Activated CD8-positive, alpha-beta memory T cell treated with anti-CD3 and anti-CD28 coated beads, Interleukin-2, amount 10 ng/mL, durations not matched to agents 7 days and 5 days (primary cell): ENCODE data around the gene SKIL. TPM values are rescaled to one million over a fixed set of nuclear protein-coding genes. Genes with fewer than 3 reads are reported as not detected.
"Not testable (repeated sequence)": the region's sequence is repeated elsewhere in the genome, so short reads cannot be mapped to it uniquely, and the experiment has no call there.

Experiments
- ATAC-seq: fragments of 150-1000 bp; cut with Tn5 transposase; one replicate; pipeline ENCODE4 v1.10.0; 2021; ENCODE audit warnings: moderate library complexity
- CTCF ChIA-PET: fragments of 350-600 bp; sonication (Branson Sonifier 250); formaldehyde crosslinking; loops from one replicate; lab custom pipeline; 2021; ENCODE audit warnings: antibody characterized with exemption; lab: Charles Lee
- DNase-seq: peaks from one replicate; pipeline ENCODE4 v3.0.0-alpha.2; 2020
- H3K27ac Mint-ChIP-seq: one replicate; pipeline ENCODE4 v1.8.0; 2021; ENCODE audit warnings: mild to moderate bottlenecking, mixed read lengths
- H3K27me3 Mint-ChIP-seq: one replicate; pipeline ENCODE4 v1.8.0; 2021; ENCODE audit warnings: mixed read lengths
- H3K36me3 Mint-ChIP-seq: one replicate; pipeline ENCODE4 v1.8.0; 2021; ENCODE audit warnings: mild to moderate bottlenecking, mixed read lengths
- H3K4me1 Mint-ChIP-seq: one replicate; pipeline ENCODE4 v1.8.0; 2021; ENCODE audit warnings: mixed read lengths
- H3K4me3 Mint-ChIP-seq: one replicate; pipeline ENCODE4 v1.8.0; 2021; ENCODE audit warnings: mild to moderate bottlenecking, moderate library complexity, mixed read lengths
- H3K9me3 Mint-ChIP-seq: one replicate; pipeline ENCODE4 v1.8.0; 2022; ENCODE audit warnings: low read depth, mixed read lengths
- total RNA-seq, 2 experiments: library from RNA; stranded (reverse); gene quantifications; one replicate each; pipeline ENCODE4 v1.2.3, GENCODE V29; 2021

Gene SKIL
- total RNA-seq, 2 experiments from 2014 or later, result 13.9 to 20.9 TPM

GRCh38 chr3:170331143-170331542 lies 26.4 kb upstream of the SKIL start:
- H3K27me3 Mint-ChIP-seq, result no peaks in the 10 kb centered on the region
- CTCF ChIA-PET, result no interaction called here
- no peak overlapping the region for H3K4me3 Mint-ChIP-seq
- no peaks in the 10 kb centered on the region for H3K9me3 Mint-ChIP-seq
- peaks cover 3% of the 10 kb centered on the region for H3K4me1 Mint-ChIP-seq
- ATAC-seq (no peak), DNase-seq (no peak)
- H3K27ac Mint-ChIP-seq, result no peak overlapping the region
- H3K36me3 Mint-ChIP-seq, result no peaks in the 10 kb centered on the region

DNA sequence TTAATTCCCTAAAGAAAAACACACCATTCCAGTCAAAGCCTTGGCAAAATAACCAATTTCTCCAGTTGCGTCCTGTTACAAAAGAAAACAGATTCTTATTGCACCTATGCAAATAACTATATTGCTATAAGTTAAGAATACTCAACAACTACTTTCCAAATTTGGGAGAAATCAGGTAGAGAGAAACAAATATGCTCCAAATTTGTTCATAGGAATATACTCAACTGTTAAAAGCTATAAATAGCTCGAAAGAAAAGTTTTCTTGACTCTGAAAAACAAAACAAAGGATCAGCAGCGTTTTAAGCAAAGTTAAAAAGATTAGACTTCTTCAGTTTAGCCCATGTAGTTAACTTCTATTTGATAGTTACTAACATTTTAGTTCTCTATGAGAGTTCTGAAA lies 20.1 kb upstream of the SKIL start:
- Mint-ChIP-seq H3K9me3 (peaks cover 5% of the 10 kb centered on the region), H3K36me3 (no peaks in the 10 kb centered on the region), H3K27ac (no peak overlapping the region), H3K4me3 (no peak overlapping the region), H3K27me3 (no peaks in the 10 kb centered on the region), H3K4me1 (no peaks in the 10 kb centered on the region)
- ATAC-seq (no peak), DNase-seq (no peak)
- CTCF ChIA-PET, result no interaction called here

- ATAC-seq (no peak), DNase-seq (no peak)
- H3K4me3 Mint-ChIP-seq, result no peak overlapping the region
- H3K27me3 Mint-ChIP-seq, result no peaks in the 10 kb centered on the region
- H3K4me1 Mint-ChIP-seq, result no peaks in the 10 kb centered on the region
- CTCF ChIA-PET, result interaction anchor here (1.6 kb wide), 1 partner anchor 14 kb away, joined by 4 read pairs; no protein-coding TSS in a partner anchor
- H3K36me3 Mint-ChIP-seq, result no peaks in the 10 kb centered on the region
- H3K27ac Mint-ChIP-seq, result no peak overlapping the region
- peaks cover 5% of the 10 kb centered on the region for H3K9me3 Mint-ChIP-seq
Observed at GRCh38 chr3:170338690-170339340, 18.7 kb upstream of the SKIL start.

- H3K27ac Mint-ChIP-seq, CTCF ChIA-PET, H3K4me3 Mint-ChIP-seq, H3K36me3 Mint-ChIP-seq, H3K27me3 Mint-ChIP-seq, H3K4me1 Mint-ChIP-seq, DNase-seq, H3K9me3 Mint-ChIP-seq, ATAC-seq: not testable (repeated sequence)
Observed at GRCh38 chr3:170342273-170342672, 15.2 kb upstream of the SKIL start.

- H3K36me3 Mint-ChIP-seq, CTCF ChIA-PET, H3K4me1 Mint-ChIP-seq, H3K27me3 Mint-ChIP-seq, H3K9me3 Mint-ChIP-seq, H3K4me3 Mint-ChIP-seq, H3K27ac Mint-ChIP-seq, ATAC-seq, DNase-seq: not testable (repeated sequence)
Observed at GRCh38 chr3:170343859-170344258, 13.7 kb upstream of the SKIL start.

DNA sequence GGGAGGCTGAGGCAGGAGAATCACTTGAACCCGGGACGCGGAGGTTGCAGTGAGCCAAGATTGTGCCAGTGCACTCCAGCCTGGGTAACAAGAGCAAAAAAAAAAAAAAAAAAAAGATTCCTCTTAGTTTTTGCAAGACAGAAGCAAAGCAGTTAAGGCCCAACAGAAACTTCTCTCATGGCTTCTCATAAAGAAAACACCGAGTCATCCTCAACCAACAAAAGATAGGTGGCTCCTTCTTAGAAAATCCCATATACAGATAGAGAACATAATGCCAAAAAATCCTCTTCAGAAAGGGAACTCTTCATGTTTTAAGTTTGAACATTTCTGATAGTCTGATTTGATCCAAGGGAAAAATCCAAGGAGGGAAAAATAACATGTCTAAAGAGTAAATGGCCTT lies 12.5 kb upstream of the SKIL start:
- H3K4me1 Mint-ChIP-seq, result peaks cover 7% of the 10 kb centered on the region
- DNase-seq (no peak), ATAC-seq (no peak)
- CTCF ChIA-PET, result no interaction called here
- H3K27me3 Mint-ChIP-seq, result no peaks in the 10 kb centered on the region
- H3K4me3 Mint-ChIP-seq, result no peak overlapping the region
- no peaks in the 10 kb centered on the region for H3K9me3 Mint-ChIP-seq
- H3K36me3 Mint-ChIP-seq, result no peaks in the 10 kb centered on the region
- H3K27ac Mint-ChIP-seq, result no peak overlapping the region

- ATAC-seq (no peak), DNase-seq (no peak)
- CTCF ChIA-PET, result no interaction called here
- no peak overlapping the region for H3K27ac Mint-ChIP-seq
- H3K27me3 Mint-ChIP-seq, result no peaks in the 10 kb centered on the region
- H3K4me1 Mint-ChIP-seq, result peaks cover 11% of the 10 kb centered on the region
- H3K9me3 Mint-ChIP-seq, result no peaks in the 10 kb centered on the region
- no peaks in the 10 kb centered on the region for H3K36me3 Mint-ChIP-seq
- no peak overlapping the region for H3K4me3 Mint-ChIP-seq
Observed at GRCh38 chr3:170346481-170347392, 10.8 kb upstream of the SKIL start.

GRCh38 chr3:170350515-170351413 lies 6.8 kb upstream of the SKIL start:
- Mint-ChIP-seq H3K9me3 (no peaks in the 10 kb centered on the region), H3K27ac (no peak overlapping the region), H3K27me3 (no peaks in the 10 kb centered on the region)

GRCh38 chr3:170352936-170353335 lies 4.6 kb upstream of the SKIL start:
- DNase-seq, result no peak
- peaks cover 18% of the 10 kb centered on the region for H3K4me1 Mint-ChIP-seq
- no peak overlapping the region for H3K27ac Mint-ChIP-seq
- ATAC-seq, result no peak
- CTCF ChIA-PET, result no interaction called here
- no peaks in the 10 kb centered on the region for H3K27me3 Mint-ChIP-seq
- H3K4me3 Mint-ChIP-seq, result no peak overlapping the region
- no peaks in the 10 kb centered on the region for H3K36me3 Mint-ChIP-seq
- no peaks in the 10 kb centered on the region for H3K9me3 Mint-ChIP-seq

More at GRCh38 chr3:170350515-170351413, 6.8 kb upstream of the SKIL start:
- CTCF ChIA-PET, result no interaction called here
- Mint-ChIP-seq H3K4me3 (no peak overlapping the region), H3K36me3 (no peaks in the 10 kb centered on the region), H3K4me1 (peaks cover 11% of the 10 kb centered on the region)
- DNase-seq (no peak), ATAC-seq (no peak)

GRCh38 chr3:170353485-170353884 lies 4.0 kb upstream of the SKIL start:
- CTCF ChIA-PET, result no interaction called here
- Mint-ChIP-seq H3K4me1 (peaks cover 20% of the 10 kb centered on the region), H3K36me3 (no peaks in the 10 kb centered on the region), H3K9me3 (no peaks in the 10 kb centered on the region), H3K27me3 (no peaks in the 10 kb centered on the region), H3K4me3 (no peak overlapping the region), H3K27ac (no peak overlapping the region)
- ATAC-seq (no peak), DNase-seq (no peak)

DNA sequence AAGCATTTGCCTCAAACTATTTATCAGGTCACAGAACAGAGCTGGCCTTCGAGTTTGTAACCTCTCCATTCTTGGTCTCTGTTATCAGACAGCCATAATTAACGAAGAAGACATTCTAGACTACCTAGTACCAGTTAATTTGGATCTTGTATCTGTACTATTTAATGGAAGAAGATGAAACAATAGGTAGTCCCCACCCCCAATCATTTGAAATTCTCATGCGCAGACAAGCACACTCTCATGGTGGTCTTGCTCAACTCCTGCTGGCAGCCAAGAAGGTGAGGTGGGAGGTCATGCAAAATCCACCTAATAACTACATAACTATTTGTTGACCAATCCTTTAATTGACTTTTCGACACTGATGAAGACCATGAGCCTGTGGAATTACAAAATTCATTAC lies 2.8 kb upstream of the SKIL start:
- H3K4me1 Mint-ChIP-seq, result peaks cover 30% of the 10 kb centered on the region
- H3K36me3 Mint-ChIP-seq, result peaks cover 3% of the 10 kb centered on the region
- no peak overlapping the region for H3K27ac Mint-ChIP-seq
- H3K9me3 Mint-ChIP-seq, result no peaks in the 10 kb centered on the region
- DNase-seq (no peak), ATAC-seq (no peak)
- no peak overlapping the region for H3K4me3 Mint-ChIP-seq
- CTCF ChIA-PET, result no interaction called here
- H3K27me3 Mint-ChIP-seq, result no peaks in the 10 kb centered on the region

- ATAC-seq, result no peak
- H3K4me1 Mint-ChIP-seq, result peaks cover 33% of the 10 kb centered on the region
- H3K27ac Mint-ChIP-seq, result peak overlapping the region; percentile 76
- H3K36me3 Mint-ChIP-seq, result peaks cover 12% of the 10 kb centered on the region
- CTCF ChIA-PET, result interaction anchor here (1.0 to 2.1 kb wide), 5 partner anchors 15 to 311 kb away, joined by 3 to 10 read pairs (median 4); partner anchors contain the start of gene PRKCI
- H3K4me3 Mint-ChIP-seq, result peak overlapping the region; percentile 68
- H3K9me3 Mint-ChIP-seq, result no peaks in the 10 kb centered on the region
- DNase-seq, result no peak
- H3K27me3 Mint-ChIP-seq, result no peaks in the 10 kb centered on the region
Observed at GRCh38 chr3:170355738-170356595, 1.5 kb upstream of the SKIL start.
